ENCODE results near the gene ALG3. TPM values are rescaled to one million over a fixed set of nuclear protein-coding genes. Genes with fewer than 3 reads are reported as not detected.

Gene ALG3
- total RNA-seq, 1 experiment from 2014 or later: 72.7 TPM

DNA sequence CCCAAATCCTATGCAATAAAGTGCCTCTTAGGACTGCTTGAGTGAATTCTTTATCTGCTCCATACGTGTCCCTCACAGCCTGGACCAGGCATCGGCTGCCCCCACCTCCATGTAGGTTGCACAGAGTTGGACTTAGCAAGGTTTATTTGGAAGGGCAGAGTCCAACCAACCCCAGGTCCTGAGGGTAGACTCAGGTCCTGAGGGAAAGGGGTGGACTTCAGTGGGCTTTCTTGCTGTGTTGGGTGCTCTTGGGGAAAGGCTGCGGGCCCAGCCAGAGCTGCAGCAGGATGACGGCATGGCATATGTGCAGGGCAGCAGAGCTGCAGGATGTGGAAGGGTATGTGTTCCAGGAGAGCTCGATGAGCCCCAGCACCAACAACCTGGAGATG lies 6.5 kb downstream of the ALG3 start:
- H3K27ac ChIP-seq (ENCODE audit: low read length): no peak overlapping the region
- CTCF ChIA-PET: interaction anchor here (0.9 kb wide), 1 partner anchor 14 kb away, joined by 4 read pairs; no protein-coding TSS in a partner anchor
- DNase-seq (ENCODE audit: low read depth, low spot score): no peak
- intact Hi-C loops (cut with micrococcal nuclease; ENCODE audit: unreplicated experiment): loop anchor here (5.0 kb wide), 1 partner anchor 95 kb away; no protein-coding TSS in a partner anchor
- in situ Hi-C loops (cut with HindIII; ENCODE audit: low pct_unique_long_range_greater_than_20kb, low sequenced_read_pairs): no loop called here
- H3K4me1 ChIP-seq (ENCODE audit: control insufficient read depth, insufficient read depth, low read length): peaks cover 6% of the 10 kb centered on the region
- H3K36me3 ChIP-seq (ENCODE audit: control insufficient read depth, insufficient read depth, low read length): peaks cover 2% of the 10 kb centered on the region; the same call in 1 of the 2 replicates
- POLR2A ChIA-PET: interaction anchor here (0.5 to 0.7 kb wide), 3 partner anchors 15 to 161 kb away, joined by 3 to 4 read pairs (median 3); no protein-coding TSS in a partner anchor
- H3K27me3 ChIP-seq (ENCODE audit: control insufficient read depth, insufficient read depth, low read length): no peaks in the 10 kb centered on the region
- no peak for TF ChIP-seq SIN3A (IDR thresholded peaks at IDR 0.05; ENCODE audit: borderline replicate concordance, insufficient read depth, low read depth, low read length)
- TF ChIP-seq POLR2AphosphoS5 (IDR thresholded peaks at IDR 0.05; ENCODE audit: low read depth, low read length): no peak
- TF ChIP-seq, protein P1, sequence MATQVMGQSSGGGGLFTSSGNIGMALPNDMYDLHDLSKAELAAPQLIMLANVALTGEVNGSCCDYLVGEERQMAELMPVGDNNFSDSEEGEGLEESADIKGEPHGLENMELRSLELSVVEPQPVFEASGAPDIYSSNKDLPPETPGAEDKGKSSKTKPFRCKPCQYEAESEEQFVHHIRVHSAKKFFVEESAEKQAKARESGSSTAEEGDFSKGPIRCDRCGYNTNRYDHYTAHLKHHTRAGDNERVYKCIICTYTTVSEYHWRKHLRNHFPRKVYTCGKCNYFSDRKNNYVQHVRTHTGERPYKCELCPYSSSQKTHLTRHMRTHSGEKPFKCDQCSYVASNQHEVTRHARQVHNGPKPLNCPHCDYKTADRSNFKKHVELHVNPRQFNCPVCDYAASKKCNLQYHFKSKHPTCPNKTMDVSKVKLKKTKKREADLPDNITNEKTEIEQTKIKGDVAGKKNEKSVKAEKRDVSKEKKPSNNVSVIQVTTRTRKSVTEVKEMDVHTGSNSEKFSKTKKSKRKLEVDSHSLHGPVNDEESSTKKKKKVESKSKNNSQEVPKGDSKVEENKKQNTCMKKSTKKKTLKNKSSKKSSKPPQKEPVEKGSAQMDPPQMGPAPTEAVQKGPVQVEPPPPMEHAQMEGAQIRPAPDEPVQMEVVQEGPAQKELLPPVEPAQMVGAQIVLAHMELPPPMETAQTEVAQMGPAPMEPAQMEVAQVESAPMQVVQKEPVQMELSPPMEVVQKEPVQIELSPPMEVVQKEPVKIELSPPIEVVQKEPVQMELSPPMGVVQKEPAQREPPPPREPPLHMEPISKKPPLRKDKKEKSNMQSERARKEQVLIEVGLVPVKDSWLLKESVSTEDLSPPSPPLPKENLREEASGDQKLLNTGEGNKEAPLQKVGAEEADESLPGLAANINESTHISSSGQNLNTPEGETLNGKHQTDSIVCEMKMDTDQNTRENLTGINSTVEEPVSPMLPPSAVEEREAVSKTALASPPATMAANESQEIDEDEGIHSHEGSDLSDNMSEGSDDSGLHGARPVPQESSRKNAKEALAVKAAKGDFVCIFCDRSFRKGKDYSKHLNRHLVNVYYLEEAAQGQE (IDR thresholded peaks at IDR 0.05; ENCODE audit: insufficient read depth in 1 of 2, low read depth in 2 of 2, low read length in 1 of 2): no peak
- no peak for TF ChIP-seq TCF7L2 (IDR thresholded peaks at IDR 0.05; ENCODE audit: low read depth, low read length)
- TF ChIP-seq, protein P2, sequence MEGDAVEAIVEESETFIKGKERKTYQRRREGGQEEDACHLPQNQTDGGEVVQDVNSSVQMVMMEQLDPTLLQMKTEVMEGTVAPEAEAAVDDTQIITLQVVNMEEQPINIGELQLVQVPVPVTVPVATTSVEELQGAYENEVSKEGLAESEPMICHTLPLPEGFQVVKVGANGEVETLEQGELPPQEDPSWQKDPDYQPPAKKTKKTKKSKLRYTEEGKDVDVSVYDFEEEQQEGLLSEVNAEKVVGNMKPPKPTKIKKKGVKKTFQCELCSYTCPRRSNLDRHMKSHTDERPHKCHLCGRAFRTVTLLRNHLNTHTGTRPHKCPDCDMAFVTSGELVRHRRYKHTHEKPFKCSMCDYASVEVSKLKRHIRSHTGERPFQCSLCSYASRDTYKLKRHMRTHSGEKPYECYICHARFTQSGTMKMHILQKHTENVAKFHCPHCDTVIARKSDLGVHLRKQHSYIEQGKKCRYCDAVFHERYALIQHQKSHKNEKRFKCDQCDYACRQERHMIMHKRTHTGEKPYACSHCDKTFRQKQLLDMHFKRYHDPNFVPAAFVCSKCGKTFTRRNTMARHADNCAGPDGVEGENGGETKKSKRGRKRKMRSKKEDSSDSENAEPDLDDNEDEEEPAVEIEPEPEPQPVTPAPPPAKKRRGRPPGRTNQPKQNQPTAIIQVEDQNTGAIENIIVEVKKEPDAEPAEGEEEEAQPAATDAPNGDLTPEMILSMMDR (IDR thresholded peaks at IDR 0.05): no peak
- H3K9me3 ChIP-seq (ENCODE audit: control insufficient read depth, insufficient read depth, low read depth, low read length): no peaks in the 10 kb centered on the region
- H3K4me3 ChIP-seq (ENCODE audit: low read depth in 2 of 2, low read length in 2 of 2): no peak overlapping the region
- ATAC-seq: peak; percentile 29
- no TSS peak for BruUV-seq (replicated peaks)

DNA sequence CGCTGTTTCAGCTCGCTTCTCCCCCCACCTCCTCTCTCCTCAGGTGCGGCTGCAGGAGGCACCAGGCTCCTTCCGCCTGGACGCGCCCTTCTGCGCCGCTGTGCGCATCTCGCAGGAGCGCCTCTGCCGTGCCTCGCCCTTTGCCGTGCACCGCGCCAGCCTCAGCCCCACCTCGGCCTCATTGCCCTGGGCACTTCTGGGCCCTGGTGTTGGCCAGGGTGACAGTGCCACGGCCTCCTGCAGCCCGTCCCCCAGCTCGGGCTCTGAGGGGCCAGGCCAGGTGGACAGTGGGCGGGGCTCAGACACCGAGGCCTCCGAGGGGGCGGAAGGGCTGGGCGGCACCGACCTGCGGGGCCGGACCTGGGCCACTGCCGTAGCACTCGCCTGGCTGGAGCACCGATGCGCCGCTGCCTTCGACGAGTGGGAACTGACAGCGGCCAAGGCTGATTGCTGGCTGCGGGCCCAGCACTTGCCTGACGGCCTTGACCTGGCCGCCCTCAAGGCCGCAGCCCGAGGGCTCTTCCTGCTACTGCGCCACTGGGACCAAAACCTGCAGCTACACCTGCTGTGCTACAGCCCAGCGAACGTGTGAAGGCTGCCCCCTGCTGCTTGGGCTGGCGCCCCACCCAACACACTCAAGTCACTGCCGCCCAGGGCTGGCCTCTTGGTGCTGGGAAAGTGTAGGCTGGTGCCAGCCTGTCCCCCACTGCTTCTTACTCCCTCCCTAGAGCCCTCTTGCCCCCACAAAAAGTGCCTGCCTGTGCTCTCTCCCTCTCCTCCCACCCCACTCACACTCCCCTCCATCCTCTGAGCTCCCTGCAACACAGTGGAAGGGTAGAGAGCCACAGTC lies 7.1 kb downstream of the ALG3 start:
- Histone ChIP-seq H3K27ac (ENCODE audit: low read length) (no peak overlapping the region), H3K36me3 (ENCODE audit: control insufficient read depth, insufficient read depth, low read length) (peaks cover 2% of the 10 kb centered on the region; the same call in 1 of the 2 replicates), H3K4me3 (ENCODE audit: low read depth in 2 of 2, low read length in 2 of 2) (no peak overlapping the region), H3K4me1 (ENCODE audit: control insufficient read depth, insufficient read depth, low read length) (peaks cover 6% of the 10 kb centered on the region), H3K9me3 (ENCODE audit: control insufficient read depth, insufficient read depth, low read depth, low read length) (no peaks in the 10 kb centered on the region), H3K27me3 (ENCODE audit: control insufficient read depth, insufficient read depth, low read length) (no peaks in the 10 kb centered on the region)
- no TSS peak for BruUV-seq (replicated peaks)
- CTCF ChIA-PET: interaction anchor here (0.9 to 1.4 kb wide), 2 partner anchors 13 to 14 kb away, joined by 4 to 7 read pairs; no protein-coding TSS in a partner anchor
- DNase-seq (ENCODE audit: low read depth, low spot score): no peak
- POLR2A ChIA-PET: interaction anchor here (0.6 to 0.7 kb wide), 3 partner anchors 14 to 162 kb away, joined by 3 to 7 read pairs (median 4); no protein-coding TSS in a partner anchor
- intact Hi-C loops (cut with micrococcal nuclease; ENCODE audit: unreplicated experiment): loop anchor here (5.0 kb wide), 1 partner anchor 94 kb away; no protein-coding TSS in a partner anchor
- in situ Hi-C loops (cut with HindIII; ENCODE audit: low pct_unique_long_range_greater_than_20kb, low sequenced_read_pairs): no loop called here
- TF ChIP-seq TCF7L2 (IDR thresholded peaks at IDR 0.05; ENCODE audit: low read depth, low read length) (no peak), POLR2AphosphoS5 (IDR thresholded peaks at IDR 0.05; ENCODE audit: low read depth, low read length) (peak; percentile 45), SIN3A (IDR thresholded peaks at IDR 0.05; ENCODE audit: borderline replicate concordance, insufficient read depth, low read depth, low read length) (no peak)
- TF ChIP-seq, protein P1 (IDR thresholded peaks at IDR 0.05; ENCODE audit: insufficient read depth in 1 of 2, low read depth in 2 of 2, low read length in 1 of 2): peak; percentile 30 to 75; a peak in 1 of 4 replicates
- TF ChIP-seq, protein P2 (IDR thresholded peaks at IDR 0.05): peak; percentile 82
- ATAC-seq: peak; percentile 88

All from Panc1 (cell line).